ENCODE data around the gene NDNF. TPM values are rescaled to one million over a fixed set of nuclear protein-coding genes. Genes with fewer than 3 reads are reported as not detected.

Gene NDNF
- total and polyA plus RNA-seq, 12 donors = 2.8 to 17.9 (median 6.4) TPM

DNA sequence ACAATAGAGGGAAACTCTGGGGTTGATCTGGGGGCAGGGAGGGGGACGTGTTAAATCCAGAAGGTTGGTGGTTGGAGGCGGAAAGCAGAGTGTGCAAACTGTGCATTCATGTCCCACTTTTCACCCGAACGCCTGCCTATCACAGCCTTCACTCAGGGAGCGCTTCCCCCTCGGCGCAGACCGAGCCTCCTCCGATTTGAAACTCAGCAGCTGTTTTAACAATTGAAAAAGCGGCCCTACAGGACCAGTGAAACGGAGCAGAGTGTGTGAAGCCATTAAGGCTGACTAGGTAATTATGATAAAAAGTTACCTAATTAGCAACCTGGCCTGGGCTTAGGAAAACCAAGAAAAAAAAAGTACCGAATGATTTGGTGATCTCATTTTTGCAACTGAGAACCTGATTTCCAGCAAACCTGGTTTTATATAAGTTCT is 685 bp upstream of the NDNF start:
- WGBS, 2 donors = 4% methylated on average over 12 of the region's 12 CpGs
- DNase-seq = no peak
- intact Hi-C loops (cut with DNase I) = loop anchor here in 3 of 10 donors (5.0 to 10.0 kb wide), 3 partner anchors 41 to 151 kb away; partner anchors contain the start of gene PRDM5 (in 3 of the 3)
- TF ChIP-seq, protein P1, sequence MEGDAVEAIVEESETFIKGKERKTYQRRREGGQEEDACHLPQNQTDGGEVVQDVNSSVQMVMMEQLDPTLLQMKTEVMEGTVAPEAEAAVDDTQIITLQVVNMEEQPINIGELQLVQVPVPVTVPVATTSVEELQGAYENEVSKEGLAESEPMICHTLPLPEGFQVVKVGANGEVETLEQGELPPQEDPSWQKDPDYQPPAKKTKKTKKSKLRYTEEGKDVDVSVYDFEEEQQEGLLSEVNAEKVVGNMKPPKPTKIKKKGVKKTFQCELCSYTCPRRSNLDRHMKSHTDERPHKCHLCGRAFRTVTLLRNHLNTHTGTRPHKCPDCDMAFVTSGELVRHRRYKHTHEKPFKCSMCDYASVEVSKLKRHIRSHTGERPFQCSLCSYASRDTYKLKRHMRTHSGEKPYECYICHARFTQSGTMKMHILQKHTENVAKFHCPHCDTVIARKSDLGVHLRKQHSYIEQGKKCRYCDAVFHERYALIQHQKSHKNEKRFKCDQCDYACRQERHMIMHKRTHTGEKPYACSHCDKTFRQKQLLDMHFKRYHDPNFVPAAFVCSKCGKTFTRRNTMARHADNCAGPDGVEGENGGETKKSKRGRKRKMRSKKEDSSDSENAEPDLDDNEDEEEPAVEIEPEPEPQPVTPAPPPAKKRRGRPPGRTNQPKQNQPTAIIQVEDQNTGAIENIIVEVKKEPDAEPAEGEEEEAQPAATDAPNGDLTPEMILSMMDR (IDR thresholded peaks at IDR 0.05) = no peak
- peak; percentile 5 to 41 (median 24) for ATAC-seq
- H3K4me1 ChIP-seq = peaks cover 0 to 25% (median 17%) of the 10 kb centered on the region in 9 donors
- peak overlapping the region in 6 of 10 donors; percentile 54 to 86 (median 76) for H3K27ac ChIP-seq
- H3K27me3 ChIP-seq = peaks cover 0 to 80% (median 13%) of the 10 kb centered on the region in 7 donors
- H3K4me3 ChIP-seq = peak overlapping the region; percentile 32 to 72 (median 62)
- no peaks in the 10 kb centered on the region for H3K9me3 ChIP-seq
- H3K36me3 ChIP-seq = no peaks in the 10 kb centered on the region

DNA sequence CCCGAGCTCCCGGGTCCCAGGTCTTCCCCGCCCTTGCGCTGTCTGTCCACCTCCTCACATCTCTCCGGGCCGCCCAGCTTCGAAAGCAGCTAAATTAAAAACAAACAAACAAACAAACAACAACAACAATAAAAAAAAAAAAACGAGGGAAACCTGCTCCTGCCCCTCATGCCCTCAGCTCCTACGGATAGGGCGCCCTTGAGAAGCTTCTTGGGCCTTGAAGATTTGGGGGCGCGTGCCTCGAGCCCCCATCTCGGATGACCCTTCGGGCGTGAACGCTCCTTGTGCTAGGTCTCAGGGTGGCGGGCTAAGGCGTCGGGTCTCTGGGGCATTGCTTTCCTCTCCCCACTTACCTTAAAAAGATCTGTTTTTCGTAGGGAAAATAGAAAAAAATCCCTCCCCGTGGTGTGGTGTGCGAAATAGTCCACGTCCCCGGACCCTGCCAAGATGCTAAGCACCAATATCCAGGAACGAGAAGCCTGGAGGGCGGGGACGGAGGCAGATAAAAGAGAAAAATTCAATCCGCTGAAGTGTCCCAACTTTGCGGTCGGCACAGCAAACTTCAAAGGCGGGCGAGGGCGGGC is 603 bp downstream of the NDNF start:
- TF ChIP-seq, protein P1 (IDR thresholded peaks at IDR 0.05) = no peak
- peaks cover 0 to 29% (median 18%) of the 10 kb centered on the region in 9 donors for H3K4me1 ChIP-seq
- peak overlapping the region; percentile 23 to 86 (median 74) for H3K27ac ChIP-seq
- WGBS, 2 donors = 1% methylated on average over 34 of the region's 34 CpGs
- ATAC-seq (peak in 1 of 8 donors; percentile 27), DNase-seq (no peak)
- peak overlapping the region; percentile 47 to 72 (median 62) for H3K4me3 ChIP-seq
- H3K9me3 ChIP-seq = no peaks in the 10 kb centered on the region
- intact Hi-C loops (cut with DNase I) = loop anchor here in 3 of 10 donors (1.0 to 10.0 kb wide), 4 partner anchors 39 to 149 kb away; partner anchors contain the start of gene PRDM5 (in 3 of the 3)
- peaks cover 0 to 77% (median 13%) of the 10 kb centered on the region in 7 donors for H3K27me3 ChIP-seq
- H3K36me3 ChIP-seq = no peaks in the 10 kb centered on the region

DNA sequence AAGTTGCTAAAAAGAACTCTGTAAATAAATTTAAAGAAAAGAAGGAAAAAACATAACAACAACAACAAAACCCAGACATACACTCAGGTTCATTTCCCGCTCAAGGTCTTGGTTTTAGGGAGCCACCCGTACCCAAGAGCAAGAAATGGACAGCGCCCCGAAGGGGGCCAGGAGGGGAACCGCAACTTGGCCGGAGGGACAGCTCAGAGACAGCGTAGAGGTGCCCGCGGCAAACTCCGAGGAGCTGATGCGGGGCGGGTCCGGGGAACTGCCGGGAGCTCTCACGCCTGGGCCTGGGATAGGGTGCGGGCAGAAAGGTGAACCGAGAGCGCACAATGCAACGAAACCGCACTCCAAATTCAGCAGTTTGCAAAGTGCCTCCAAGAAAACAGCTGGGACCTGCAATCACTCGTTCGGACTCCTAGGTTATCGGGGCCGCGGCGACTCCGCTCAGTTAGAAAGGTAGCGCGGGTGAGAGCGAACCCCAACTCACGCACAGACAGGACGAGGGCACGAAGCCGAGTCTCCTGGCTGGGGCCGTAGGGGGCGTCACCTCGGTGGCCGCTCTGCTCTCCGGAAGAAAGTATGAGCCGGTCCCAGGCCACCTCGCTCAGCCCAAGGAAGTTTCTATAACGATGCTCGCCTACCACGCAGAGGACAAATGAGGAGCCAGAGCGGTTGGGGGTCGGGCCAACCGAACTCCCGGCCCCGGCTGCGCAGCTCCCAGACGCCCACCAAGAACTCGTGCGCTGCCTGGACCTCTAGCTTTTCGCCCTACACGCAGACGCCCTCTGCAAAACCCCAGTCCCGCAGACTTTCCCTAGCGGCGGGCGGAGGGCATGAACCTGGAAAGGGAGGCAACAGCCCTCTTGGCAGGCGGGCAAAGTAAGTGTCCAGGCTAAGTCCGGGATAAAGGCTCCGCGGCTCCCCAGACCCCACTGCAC is 1.4 kb downstream of the NDNF start:
- Histone ChIP-seq H3K9me3 (no peaks in the 10 kb centered on the region), H3K36me3 (no peaks in the 10 kb centered on the region), H3K4me3 (peak overlapping the region; percentile 47 to 72 (median 62)), H3K4me1 (peaks cover 0 to 31% (median 18%) of the 10 kb centered on the region in 9 donors), H3K27me3 (peaks cover 0 to 74% (median 11%) of the 10 kb centered on the region in 7 donors), H3K27ac (peak overlapping the region; percentile 54 to 86 (median 74))
- TF ChIP-seq, protein P1 (IDR thresholded peaks at IDR 0.05) = peak in 7 of 9 donors; percentile 20 to 47 (median 31)
- DNase-seq (peak; percentile 33 to 41), ATAC-seq (peak; percentile 60 to 78 (median 70))
- 2 to 4% methylated on average over 64 of the region's 64 CpGs for WGBS, 2 donors
- intact Hi-C loops (cut with DNase I) = loop anchor here in 3 of 10 donors (5.0 to 10.0 kb wide), 3 partner anchors 39 to 149 kb away; partner anchors contain the start of gene PRDM5 (in 3 of the 3)

DNA sequence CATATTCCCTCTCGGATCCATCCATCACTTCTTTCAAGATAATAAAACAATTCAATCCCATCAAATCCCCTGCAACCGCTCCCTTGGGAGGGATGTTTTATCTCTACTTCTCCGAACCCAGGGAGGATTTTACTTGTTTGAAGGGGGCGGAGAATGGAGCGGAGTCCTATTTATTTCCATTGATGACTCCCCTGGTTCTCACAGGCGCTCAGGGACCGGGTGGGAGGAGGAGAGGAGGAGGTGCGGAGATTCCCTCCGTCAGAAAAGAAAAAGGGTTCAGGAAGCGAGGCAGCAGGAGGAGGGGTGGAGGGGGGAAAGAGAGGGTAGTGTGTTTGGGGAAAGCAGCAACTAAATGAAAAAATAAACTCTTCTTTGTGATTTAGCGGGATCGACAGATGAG is 2.1 kb downstream of the NDNF start:
- Histone ChIP-seq H3K9me3 (no peaks in the 10 kb centered on the region), H3K27me3 (peaks cover 0 to 74% (median 11%) of the 10 kb centered on the region in 7 donors), H3K27ac (peak overlapping the region in 9 of 10 donors; percentile 54 to 86 (median 75)), H3K4me1 (peaks cover 0 to 31% (median 18%) of the 10 kb centered on the region in 9 donors), H3K36me3 (no peaks in the 10 kb centered on the region), H3K4me3 (peak overlapping the region; percentile 47 to 72 (median 62))
- WGBS, 2 donors = 36 to 62% methylated on average over 12 of the region's 12 CpGs
- DNase-seq (peak in 1 of 2 donors; percentile 20), ATAC-seq (peak in 3 of 8 donors; percentile 25 to 33 (median 31))
- intact Hi-C loops (cut with DNase I) = loop anchor here in 3 of 10 donors (5.0 to 10.0 kb wide), 3 partner anchors 38 to 148 kb away; partner anchors contain the start of gene PRDM5 (in 3 of the 3)
- TF ChIP-seq, protein P1 (IDR thresholded peaks at IDR 0.05) = no peak

Data from heart right ventricle (tissue), 16 donors.